ENCODE measurements around the gene AMD1. TPM values are rescaled to one million over a fixed set of nuclear protein-coding genes. Genes with fewer than 3 reads are reported as not detected.

The AMD1 gene
- total RNA-seq (100 to 1,000 TPM in 1 of 2 donors, 10 to 100 TPM in 1; 85.6 to 109 TPM), polyA plus RNA-seq (ENCODE audit: insufficient read depth, low read depth, low replicate concordance) (47.9 TPM)
- long read RNA-seq, donor 1, full-length matches to known transcripts: 29 of 29 reads
- long read RNA-seq, donor 1, partial matches to known transcripts: 0 of 29 reads
- long read RNA-seq, donor 1, other reads (novel, unspliced or antisense): 0 of 29 reads
- long read RNA-seq, donor 2, full-length matches to known transcripts: 19 of 19 reads
- long read RNA-seq, donor 2, partial matches to known transcripts: 0 of 19 reads
- long read RNA-seq, donor 2, other reads (novel, unspliced or antisense): 0 of 19 reads

GRCh38 chr6:110873981-110874879 lies at the start of gene AMD1:
Gene AMD1 (plus strand): TSS chr6:110874785. CDS start chr6:110875106, 321 bp downstream.
- intact Hi-C loops (cut with DNase I; ENCODE audit: low total_unique reads): loop anchor here (10.0 kb wide), 1 partner anchor 59 kb away; the partner anchor contains the start of gene CDK19
- 0% methylated on average over 45 to 59 of the region's 59 CpGs for WGBS, 2 donors
- Histone ChIP-seq H3K36me3 (ENCODE audit: low read depth, missing control alignments) (no peaks in the 10 kb centered on the region), H3K4me1 (peaks cover 24% of the 10 kb centered on the region), H3K4me3 (peak within 1 kb of the TSS; percentile 84 to 95), H3K27me3 (no peaks in the 10 kb centered on the region), H3K9me3 (no peaks in the 10 kb centered on the region), H3K27ac (peak within 1 kb of the TSS; percentile 88 to 93)
- peak; percentile 100 for DNase-seq
- TF ChIP-seq POLR2A (IDR thresholded peaks at IDR 0.05): peak; percentile 97
- TF ChIP-seq, protein P1, sequence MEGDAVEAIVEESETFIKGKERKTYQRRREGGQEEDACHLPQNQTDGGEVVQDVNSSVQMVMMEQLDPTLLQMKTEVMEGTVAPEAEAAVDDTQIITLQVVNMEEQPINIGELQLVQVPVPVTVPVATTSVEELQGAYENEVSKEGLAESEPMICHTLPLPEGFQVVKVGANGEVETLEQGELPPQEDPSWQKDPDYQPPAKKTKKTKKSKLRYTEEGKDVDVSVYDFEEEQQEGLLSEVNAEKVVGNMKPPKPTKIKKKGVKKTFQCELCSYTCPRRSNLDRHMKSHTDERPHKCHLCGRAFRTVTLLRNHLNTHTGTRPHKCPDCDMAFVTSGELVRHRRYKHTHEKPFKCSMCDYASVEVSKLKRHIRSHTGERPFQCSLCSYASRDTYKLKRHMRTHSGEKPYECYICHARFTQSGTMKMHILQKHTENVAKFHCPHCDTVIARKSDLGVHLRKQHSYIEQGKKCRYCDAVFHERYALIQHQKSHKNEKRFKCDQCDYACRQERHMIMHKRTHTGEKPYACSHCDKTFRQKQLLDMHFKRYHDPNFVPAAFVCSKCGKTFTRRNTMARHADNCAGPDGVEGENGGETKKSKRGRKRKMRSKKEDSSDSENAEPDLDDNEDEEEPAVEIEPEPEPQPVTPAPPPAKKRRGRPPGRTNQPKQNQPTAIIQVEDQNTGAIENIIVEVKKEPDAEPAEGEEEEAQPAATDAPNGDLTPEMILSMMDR (IDR thresholded peaks at IDR 0.05): peak in 1 of 3 experiments; percentile 10

DNA sequence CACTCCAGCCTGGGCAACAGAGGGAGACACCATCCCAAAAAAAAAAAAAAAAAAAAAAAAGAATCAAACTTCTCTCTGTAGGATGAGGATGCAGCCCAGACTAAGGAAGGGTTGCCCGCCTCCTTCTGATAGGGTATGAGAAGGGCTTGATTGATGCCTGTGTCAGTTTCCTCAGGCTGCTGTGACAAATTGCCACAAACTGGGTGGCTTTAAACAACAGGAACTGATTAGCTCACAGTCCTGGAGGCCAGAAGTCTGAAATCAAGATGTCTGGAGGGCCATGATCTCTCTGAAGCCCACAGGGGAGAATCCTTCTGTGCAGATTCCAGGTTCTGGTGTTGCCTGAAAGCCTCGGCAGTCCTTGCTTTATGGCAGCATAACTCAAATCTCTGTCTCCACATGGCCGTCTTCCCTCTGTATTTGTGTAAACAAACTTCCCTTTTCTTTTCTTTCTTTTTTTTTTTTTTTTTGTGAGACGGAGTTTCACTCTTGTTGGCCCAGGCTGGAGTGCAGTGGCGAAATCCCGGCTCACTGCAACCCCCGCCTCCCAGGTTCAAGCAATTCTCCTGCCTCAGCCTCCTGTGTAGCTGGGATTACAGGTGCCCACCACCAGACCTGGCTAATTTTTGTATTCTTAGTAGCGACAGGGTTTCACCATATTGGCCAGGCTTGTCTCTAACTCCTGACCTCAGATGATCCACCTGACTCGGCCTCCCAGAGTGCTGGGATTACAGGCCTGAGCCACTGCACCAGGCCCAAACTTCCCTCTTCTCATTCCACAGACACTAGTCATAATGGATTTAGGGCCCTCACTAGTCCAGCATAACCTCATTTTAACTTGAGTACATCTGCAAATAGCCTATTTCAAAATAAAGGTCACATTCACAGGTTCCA lies 48.1 kb upstream of the AMD1 start:
- intact Hi-C loops (cut with DNase I; ENCODE audit: low total_unique reads): no loop called here
- Histone ChIP-seq H3K4me3 (no peak overlapping the region), H3K27me3 (no peaks in the 10 kb centered on the region), H3K27ac (no peak overlapping the region), H3K4me1 (peaks cover 15% of the 10 kb centered on the region), H3K9me3 (no peaks in the 10 kb centered on the region), H3K36me3 (ENCODE audit: low read depth, missing control alignments) (no peaks in the 10 kb centered on the region)
- no peak for DNase-seq
- WGBS, 2 donors: 81 to 86% methylated on average over 9 of the region's 9 CpGs
- no peak for TF ChIP-seq POLR2A (IDR thresholded peaks at IDR 0.05)
- TF ChIP-seq, protein P1 (IDR thresholded peaks at IDR 0.05): no peak

DNA sequence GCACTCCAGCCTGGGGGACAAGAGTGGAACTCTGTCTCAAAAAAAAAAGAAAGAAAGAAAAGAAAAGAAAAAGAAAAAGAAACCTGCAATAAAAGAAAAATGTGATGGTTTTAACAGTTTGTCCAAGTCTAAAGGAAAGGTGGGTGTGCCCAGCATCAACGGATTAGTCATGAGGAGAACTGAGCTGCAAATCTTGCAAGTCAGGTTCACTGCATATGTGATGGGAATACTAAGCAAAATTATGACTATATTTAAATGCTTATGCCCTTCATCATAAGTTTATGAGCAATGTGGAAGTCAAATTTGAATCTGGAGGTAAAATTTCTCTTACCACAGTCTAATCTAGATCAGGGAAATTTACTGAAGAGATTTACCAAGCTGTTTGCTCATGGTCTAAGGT lies 46.2 kb upstream of the AMD1 start:
- intact Hi-C loops (cut with DNase I; ENCODE audit: low total_unique reads): no loop called here
- TF ChIP-seq, protein P1 (IDR thresholded peaks at IDR 0.05): no peak
- TF ChIP-seq POLR2A (IDR thresholded peaks at IDR 0.05): no peak
- Histone ChIP-seq H3K36me3 (ENCODE audit: low read depth, missing control alignments) (no peaks in the 10 kb centered on the region), H3K4me1 (no peaks in the 10 kb centered on the region), H3K9me3 (no peaks in the 10 kb centered on the region), H3K27me3 (no peaks in the 10 kb centered on the region), H3K27ac (no peak overlapping the region), H3K4me3 (no peak overlapping the region)
- 88 to 94% methylated on average over 1 of the region's 1 CpG for WGBS, 2 donors
- no peak for DNase-seq

- H3K4me3 ChIP-seq: no peak overlapping the region
- intact Hi-C loops (cut with DNase I; ENCODE audit: low total_unique reads): no loop called here
- no peaks in the 10 kb centered on the region for H3K27me3 ChIP-seq
- H3K4me1 ChIP-seq: no peaks in the 10 kb centered on the region
- H3K27ac ChIP-seq: no peak overlapping the region
- DNase-seq: no peak
- no peaks in the 10 kb centered on the region for H3K9me3 ChIP-seq
- no peak for TF ChIP-seq POLR2A (IDR thresholded peaks at IDR 0.05)
- TF ChIP-seq, protein P1 (IDR thresholded peaks at IDR 0.05): no peak
- H3K36me3 ChIP-seq (ENCODE audit: low read depth, missing control alignments): no peaks in the 10 kb centered on the region
- 97% methylated on average over 6 of the region's 6 CpGs for WGBS, 2 donors
These were observed 43.2 kb upstream of the AMD1 start for GRCh38 chr6:110831405-110831804.

All from testis (tissue), 5 donors.